Gastroesophageal sphincter (tissue), 3 donors: ENCODE results near the gene RPIA.

Experiments used
- CTCF ChIP-seq, 4 experiments: fragments of 200-600 bp in 2 of 4; fragments of 450-650 bp in 2 of 4; sonication (generic) in 1 of 4; IDR thresholded peaks; one replicate each; pipeline ENCODE4 v1.5.1; 2017 to 2019; ENCODE audit warnings: antibody characterized with exemption in 4 of 4, mild to moderate bottlenecking in 2 of 4, moderate library complexity in 2 of 4
- EP300 ChIP-seq: sonication (generic); formaldehyde crosslinking; IDR thresholded peaks from one replicate; pipeline ENCODE4 v1.6.1; 2017; ENCODE audit warnings: antibody characterized with exemption, mild to moderate bottlenecking
- POLR2A ChIP-seq, 2 donors: fragments of 450-650 bp; IDR thresholded peaks; one replicate each; pipeline ENCODE4 v1.6.1; 2017; ENCODE audit warnings: antibody characterized with exemption in 2 of 2, mild to moderate bottlenecking in 2 of 2, moderate library complexity in 1 of 2

GRCh38 chr2:88736437-88736836 is 45.0 kb downstream of the RPIA start:
- TF ChIP-seq CTCF (IDR thresholded peaks at IDR 0.05) (no peak), POLR2A (IDR thresholded peaks at IDR 0.05) (no peak), EP300 (no peak)
